IMR-90 (cell line): ENCODE measurements around the gene APLF.

Experiments used
- BHLHE40 ChIP-seq: fragments of 150-350 bp; IDR thresholded peaks from 2 replicates; pipeline ENCODE4 v1.6.1; 2016; ENCODE audit warnings: mild to moderate bottlenecking, low read depth, low read length
- CHD1 ChIP-seq: IDR thresholded peaks from 2 replicates; pipeline ENCODE4 v1.6.1; 2012; ENCODE audit warnings: low read depth, low read length, improper control_type of control experiment
- FOS ChIP-seq: fragments of 150-350 bp; IDR thresholded peaks from 2 replicates; pipeline ENCODE4 v1.6.1; 2016; ENCODE audit warnings: low read depth, low read length
- MXI1 ChIP-seq: IDR thresholded peaks from 2 replicates; pipeline ENCODE4 v1.6.1; 2012; ENCODE audit warnings: low read depth, mild to moderate bottlenecking, low read length, moderate library complexity, borderline replicate concordance
- NFE2L2 ChIP-seq: fragments of 150-350 bp; IDR thresholded peaks from 2 replicates; pipeline ENCODE4 v1.6.1; 2016; ENCODE audit warnings: low read depth, mild to moderate bottlenecking, low read length
- POLR2A ChIP-seq: IDR thresholded peaks from 2 replicates; pipeline ENCODE4 v1.6.1; 2012; ENCODE audit warnings: mild to moderate bottlenecking, low read depth, low read length
- RAD21 ChIP-seq: IDR thresholded peaks from 2 replicates; pipeline ENCODE4 v1.6.1; 2012; ENCODE audit warnings: low read length, improper control_type of control experiment
- RCOR1 ChIP-seq: IDR thresholded peaks from 2 replicates; pipeline ENCODE4 v1.6.1; 2012; ENCODE audit warnings: mild to moderate bottlenecking, low read length, improper control_type of control experiment; ENCODE audit not compliant: insufficient replicate concordance
- RFX5 ChIP-seq: IDR thresholded peaks from 2 replicates; pipeline ENCODE4 v1.8.0; 2012; ENCODE audit warnings: low read depth, mild to moderate bottlenecking, low read length, moderate library complexity
- SMC3 ChIP-seq: fragments of 150-350 bp; IDR thresholded peaks from 2 replicates; pipeline ENCODE4 v1.6.1; 2016; ENCODE audit warnings: low read depth, mild to moderate bottlenecking, antibody characterized with exemption, low read length, moderate library complexity
- TF ChIP-seq, protein P1 (sequence below): conservative IDR thresholded peaks from 2 replicates; pipeline ENCODE4 v1.5.1; 2012; ENCODE audit warnings: mild to moderate bottlenecking, low read depth, low read length, improper control_type of control experiment
- TF ChIP-seq, protein P2 (sequence below): fragments of 150-350 bp; IDR thresholded peaks from 2 replicates; pipeline ENCODE4 v1.6.1; 2017; ENCODE audit warnings: mild to moderate bottlenecking, antibody characterized with exemption, low read length, low read depth

DNA sequence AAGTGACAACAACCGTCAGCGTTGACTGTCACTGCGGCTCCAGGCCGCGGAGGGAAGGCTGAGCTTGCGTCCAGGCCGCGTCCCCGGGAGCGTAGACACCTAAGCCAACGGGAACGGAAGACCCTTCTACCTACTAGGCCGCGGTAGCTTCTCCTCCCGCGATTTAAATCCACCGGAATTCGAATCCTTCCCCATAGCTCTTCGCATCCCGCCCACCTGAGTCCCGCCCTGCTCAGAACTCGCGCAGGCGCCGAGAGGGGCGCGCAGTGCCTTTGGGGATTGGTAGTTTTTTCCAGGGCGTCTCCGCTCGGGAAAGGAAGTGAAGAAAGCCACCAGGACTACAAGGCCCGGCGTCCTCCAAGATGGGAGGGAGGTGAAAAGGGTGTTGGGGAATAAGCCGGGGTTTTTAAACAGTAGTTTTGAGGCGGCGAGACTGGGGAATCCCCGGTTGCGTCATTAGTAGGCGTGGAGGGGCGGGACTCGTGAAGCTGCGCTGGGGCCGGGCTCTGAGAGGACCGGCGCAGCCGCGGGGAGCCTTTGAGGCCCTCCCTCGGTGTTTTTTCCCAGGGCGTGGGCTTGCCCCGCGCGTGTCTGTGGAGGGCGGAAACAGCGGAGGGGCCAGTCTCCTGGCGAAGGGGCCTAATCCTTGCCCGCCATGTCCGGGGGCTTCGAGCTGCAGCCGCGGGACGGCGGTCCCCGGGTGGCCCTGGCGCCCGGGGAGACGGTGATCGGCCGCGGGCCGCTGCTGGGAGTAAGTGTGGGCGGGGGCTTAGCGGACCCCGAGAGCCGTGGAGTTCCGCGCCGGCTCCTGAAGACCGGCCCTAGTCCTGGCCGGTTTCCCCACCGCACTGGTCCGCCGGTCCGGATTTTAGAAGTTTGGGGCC is at the start of gene APLF, which contains the start of gene FBXO48:
- TF ChIP-seq, protein P1, sequence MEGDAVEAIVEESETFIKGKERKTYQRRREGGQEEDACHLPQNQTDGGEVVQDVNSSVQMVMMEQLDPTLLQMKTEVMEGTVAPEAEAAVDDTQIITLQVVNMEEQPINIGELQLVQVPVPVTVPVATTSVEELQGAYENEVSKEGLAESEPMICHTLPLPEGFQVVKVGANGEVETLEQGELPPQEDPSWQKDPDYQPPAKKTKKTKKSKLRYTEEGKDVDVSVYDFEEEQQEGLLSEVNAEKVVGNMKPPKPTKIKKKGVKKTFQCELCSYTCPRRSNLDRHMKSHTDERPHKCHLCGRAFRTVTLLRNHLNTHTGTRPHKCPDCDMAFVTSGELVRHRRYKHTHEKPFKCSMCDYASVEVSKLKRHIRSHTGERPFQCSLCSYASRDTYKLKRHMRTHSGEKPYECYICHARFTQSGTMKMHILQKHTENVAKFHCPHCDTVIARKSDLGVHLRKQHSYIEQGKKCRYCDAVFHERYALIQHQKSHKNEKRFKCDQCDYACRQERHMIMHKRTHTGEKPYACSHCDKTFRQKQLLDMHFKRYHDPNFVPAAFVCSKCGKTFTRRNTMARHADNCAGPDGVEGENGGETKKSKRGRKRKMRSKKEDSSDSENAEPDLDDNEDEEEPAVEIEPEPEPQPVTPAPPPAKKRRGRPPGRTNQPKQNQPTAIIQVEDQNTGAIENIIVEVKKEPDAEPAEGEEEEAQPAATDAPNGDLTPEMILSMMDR, result no peak
- TF ChIP-seq NFE2L2 (no peak), POLR2A (peak; percentile 91), RAD21 (no peak), SMC3 (no peak), RCOR1 (no peak), BHLHE40 (no peak), FOS (0 out of 2 replicates have a peak, but pooled peaks have one; percentile 20), RFX5 (no peak), MXI1 (peak; percentile 66; the same call in 1 of the 2 replicates), CHD1 (0 out of 2 replicates have a peak, but pooled peaks have one; percentile 38)
- TF ChIP-seq, protein P2, sequence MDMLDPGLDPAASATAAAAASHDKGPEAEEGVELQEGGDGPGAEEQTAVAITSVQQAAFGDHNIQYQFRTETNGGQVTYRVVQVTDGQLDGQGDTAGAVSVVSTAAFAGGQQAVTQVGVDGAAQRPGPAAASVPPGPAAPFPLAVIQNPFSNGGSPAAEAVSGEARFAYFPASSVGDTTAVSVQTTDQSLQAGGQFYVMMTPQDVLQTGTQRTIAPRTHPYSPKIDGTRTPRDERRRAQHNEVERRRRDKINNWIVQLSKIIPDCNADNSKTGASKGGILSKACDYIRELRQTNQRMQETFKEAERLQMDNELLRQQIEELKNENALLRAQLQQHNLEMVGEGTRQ, result no peak
